GM10847 (cell line): ENCODE results near the gene SERPINB8.

ENCODE experiments used
- POLR2A ChIP-seq: IDR thresholded peaks from 2 replicates; pipeline ENCODE4 v1.6.1; 2011; ENCODE audit not compliant: insufficient read length; ENCODE audit errors: extremely low read depth

Gene SERPINB8

DNA sequence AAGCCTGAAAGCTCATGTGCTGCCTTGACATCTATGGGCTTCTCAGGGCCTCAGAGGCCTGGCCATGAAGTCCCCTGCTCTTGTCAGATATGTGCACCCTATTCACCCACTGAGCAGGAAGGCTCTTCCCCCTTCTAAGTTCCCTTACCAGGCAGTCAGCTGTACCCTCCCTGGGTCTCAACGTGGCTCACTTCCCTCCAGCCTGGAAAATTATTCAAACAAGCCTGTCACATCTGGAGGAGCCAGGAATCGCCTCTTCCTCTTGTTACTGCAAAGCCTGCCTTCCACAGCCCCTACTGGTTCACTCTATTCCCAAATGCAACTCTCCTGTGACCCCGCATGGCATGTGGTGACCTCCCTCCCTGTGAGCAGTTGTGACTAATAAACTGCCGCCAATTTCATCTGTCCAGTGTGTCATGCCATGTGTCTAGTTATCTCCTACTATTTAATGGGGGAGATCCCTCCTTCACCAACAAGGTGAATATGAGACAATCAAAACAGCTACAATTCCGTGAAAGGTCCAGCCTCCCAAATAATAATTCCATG, 8.4 kb upstream of the SERPINB8 start:
- no peak for TF ChIP-seq POLR2A

DNA sequence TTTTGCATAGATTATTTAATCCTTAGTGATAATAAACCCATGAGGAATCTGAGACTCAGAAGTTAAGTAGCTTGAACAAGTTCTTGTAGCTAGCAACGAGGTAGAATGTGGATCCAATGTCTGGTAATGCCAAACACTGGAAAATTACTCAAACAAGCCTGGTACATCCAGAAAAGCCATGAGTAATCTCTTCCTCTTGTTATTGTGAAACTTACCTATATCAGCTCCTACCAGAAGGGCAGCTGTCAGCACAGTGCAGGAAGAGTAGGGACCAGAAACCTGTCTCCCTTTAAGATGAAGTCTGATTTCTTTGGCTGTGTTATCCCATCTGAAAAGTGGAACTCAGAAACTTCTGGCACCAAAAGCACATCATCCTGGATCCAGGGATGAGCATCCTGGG, 7.7 kb upstream of the SERPINB8 start:
- no peak for TF ChIP-seq POLR2A

DNA sequence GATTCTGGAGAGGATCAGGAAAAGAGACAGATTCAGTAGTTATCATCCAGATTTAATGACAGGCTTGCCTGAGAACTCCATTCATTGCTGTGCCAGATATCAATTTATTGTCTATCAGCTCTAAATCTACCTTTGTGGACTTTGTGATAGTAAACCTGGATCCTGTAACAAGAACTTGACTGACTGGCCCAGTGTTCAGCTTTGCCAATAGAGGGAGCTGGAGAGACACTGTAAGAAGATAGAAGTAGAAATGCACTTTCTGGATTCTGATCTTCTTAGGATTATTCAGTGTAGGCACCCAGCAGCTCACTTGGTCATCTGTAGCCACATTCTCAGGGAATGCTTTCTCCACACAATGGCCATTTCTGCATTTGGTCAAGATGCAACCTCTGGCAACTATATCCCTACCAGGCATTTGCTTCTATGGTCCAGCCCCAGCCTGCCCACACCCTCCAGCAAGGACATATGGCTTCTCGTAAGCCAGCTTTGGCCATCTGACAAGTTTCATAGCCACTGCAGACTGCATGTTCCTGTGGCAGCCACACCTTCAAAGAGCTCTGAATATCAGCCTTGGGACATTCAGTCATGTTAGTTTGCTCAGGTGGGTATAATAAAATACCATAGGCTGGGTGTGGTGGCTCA, 6.1 kb upstream of the SERPINB8 start:
- TF ChIP-seq POLR2A = no peak

DNA sequence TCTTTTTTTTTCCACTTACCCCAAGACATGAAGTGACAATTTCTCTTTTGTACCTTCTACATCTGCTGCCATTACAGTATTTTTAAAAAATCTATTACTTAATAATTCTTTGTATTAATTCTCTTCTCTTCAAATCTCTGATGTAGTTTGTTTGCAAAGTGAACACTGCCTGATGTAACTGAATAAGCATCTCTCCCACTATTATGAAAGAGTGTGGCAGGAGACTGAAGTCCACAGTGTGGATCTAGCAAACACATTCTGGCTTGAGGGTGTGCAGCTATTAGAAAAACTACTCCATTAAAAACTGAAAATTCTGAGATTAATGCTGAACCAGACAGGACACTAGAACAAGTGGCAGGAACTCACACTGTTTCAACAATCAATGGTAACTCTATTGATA, 5.0 kb upstream of the SERPINB8 start:
- TF ChIP-seq POLR2A = no peak

DNA sequence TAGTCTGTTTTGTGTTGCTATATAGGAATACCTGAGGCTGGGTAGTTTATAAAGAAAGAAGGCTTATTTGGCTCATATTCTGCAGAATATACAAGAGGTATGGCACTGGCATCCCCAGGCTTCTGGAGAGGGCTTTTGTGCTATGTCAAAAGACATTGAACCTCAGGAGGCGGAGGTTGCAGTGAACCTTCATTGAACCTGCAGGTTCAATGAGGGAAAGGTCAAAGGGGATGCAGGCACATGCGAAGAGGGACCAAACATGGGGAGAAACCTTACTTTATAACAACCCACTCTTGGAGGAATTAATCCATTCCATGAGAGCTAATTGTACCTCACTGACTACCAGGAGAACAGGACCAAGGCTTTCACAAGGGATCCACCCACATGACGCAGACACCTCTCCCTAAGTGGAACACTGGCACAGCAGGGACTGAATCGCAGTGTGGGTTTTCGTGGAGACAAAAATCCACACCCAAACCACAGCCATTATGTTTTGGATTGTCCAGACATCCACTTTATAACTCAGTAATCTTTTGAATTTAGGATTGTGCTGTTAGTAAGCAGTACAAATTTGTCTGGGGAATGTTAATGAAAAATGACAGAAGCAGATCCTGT, 4.1 kb upstream of the SERPINB8 start:
- no peak for TF ChIP-seq POLR2A

DNA sequence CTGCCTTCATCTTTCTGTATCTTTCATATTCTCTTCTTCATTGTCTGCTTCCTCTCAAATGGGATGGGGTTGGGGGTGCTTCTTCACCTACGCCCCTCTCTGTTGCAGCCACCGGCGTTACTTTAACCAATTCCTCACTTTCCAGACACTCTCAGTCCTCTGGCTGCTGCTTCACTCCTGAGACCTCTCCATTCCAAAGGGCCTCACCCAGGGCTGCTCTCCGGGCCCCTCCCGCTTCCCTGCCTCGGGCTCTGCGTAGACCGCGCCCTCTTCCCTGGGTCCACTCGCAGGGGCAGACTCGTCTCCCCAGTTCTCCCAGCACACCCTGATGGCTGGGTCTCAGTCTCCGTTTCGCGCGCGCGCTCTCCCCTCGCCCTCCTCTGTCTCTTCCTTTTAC, 926 bp downstream of the SERPINB8 start:
- no peak for TF ChIP-seq POLR2A

DNA sequence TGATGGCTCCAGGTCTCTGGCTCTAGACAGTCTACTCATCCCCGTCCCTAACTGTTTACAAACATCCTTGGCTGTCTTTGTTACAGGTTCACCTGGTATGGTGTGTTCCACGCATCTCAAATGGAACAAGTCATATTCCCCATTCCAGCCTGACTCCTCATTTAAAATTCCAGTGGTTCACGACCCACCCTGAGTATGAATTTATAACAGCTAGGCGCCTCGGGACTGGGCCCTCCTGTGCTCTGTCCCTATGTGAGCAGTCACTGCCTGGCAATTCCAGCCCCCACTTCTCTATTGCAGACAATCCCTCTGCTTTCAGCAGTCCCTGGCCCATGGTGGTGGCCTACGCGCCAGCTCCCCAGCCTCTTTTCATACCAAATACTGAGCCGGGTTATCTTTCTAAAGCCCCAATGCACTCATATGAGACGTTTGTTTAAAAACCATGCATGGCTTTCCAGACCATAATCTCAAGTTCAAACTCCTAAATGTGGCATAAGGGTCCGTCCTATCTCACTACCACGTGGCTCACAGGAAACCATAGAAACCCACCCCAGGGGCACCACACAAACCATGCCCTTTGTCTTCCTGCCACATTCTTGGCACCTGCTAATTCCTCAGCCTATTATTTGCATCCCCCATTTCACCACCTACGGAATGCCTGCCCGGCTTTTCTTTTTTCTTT, 1.6 kb downstream of the SERPINB8 start:
- TF ChIP-seq POLR2A = no peak

DNA sequence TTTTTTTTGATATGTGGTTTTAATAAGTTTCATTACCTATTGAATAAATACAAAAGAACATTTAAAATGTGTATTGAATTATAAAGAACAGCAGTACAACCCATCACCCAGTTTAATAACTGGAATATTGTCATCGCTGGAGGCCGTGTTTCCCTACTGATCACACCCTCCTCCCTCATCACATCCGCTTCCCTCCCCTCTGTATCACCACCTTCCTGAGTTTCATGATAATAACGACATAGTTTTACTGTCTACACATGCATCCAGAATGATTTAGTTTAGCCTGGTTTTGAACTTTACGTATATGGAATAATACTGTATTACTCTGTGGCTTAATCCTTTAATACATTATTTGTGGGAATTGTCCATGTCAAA, 2.1 kb downstream of the SERPINB8 start:
- no peak for TF ChIP-seq POLR2A

DNA sequence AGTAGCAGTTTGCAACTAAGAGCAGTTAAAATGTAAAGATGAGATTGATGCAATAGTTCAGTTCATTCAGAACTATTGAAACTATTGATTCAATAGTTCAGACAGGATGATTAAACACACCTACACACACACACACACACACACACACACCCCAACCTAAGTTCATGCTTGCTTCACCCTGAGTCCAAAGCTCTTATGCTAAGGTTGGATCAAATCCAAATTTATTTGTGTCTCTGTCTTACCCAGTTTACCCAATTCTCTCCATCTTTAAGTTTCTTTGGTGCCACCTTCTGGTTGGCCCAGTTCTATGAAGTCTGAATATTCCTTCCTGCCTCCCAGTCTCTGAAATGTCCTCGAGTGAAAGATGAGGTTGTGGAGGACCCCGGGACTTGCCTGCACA, 5.1 kb downstream of the SERPINB8 start:
- TF ChIP-seq POLR2A = no peak

DNA sequence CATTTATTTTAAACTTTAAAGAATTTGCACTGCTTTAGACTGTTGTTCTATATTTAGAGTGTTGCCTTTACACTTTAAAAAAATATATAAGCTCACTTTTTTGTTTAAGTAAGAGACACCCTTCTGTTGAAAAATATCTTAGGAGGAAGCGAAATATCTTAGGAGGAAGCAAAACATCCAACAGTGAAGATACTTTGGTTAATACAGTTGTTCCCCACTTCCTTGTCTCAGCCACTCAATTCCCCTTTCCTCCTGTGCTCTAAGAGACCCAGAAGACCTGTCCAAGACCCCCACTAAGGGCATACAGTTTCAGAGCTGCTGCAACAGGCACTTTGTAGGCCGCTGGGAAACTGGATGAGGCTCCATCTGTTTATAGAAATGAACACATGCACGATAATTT, 5.7 kb downstream of the SERPINB8 start:
- TF ChIP-seq POLR2A = no peak

DNA sequence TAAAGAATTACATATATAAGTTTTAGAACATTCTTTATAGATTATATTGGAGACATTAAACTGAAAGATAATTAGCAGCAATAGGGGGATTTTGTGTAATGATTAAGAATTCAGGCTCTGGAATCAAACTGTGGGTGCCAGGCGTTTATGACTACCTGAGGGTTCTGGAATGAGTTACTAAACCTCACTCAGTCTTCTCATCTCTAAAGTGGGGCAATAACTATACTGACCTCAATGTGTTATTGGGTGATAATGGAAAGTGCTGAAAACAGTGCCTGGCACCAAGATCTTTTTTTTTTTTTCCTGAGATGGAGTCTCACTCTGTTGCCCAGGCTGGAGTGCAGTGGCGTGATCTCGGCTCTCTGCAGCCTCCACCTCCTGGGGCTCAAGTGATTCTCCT, 7.2 kb downstream of the SERPINB8 start:
- no peak for TF ChIP-seq POLR2A

DNA sequence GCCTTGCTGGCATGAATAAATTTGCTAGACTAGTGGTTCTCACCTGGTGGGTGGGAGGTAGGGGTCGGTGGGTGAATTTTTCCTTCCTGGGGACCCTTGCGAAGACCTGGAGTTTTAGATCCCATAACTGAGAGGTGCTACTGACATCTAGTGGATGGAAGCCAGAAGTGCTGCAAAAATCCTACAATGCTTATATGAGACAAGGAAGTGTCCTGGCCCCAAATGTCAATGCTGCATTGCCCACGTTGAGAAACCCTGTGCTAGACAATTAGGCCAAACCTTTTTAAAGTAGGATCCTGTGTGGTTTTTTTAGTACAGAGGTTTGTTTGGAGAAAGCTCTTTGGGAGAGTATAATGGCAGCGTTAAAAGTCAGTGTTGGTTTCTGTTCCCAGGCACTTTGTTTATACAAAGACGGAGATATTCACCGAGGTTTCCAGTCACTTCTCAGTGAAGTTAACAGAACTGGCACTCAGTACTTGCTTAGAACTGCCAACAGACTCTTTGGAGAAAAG, 9.6 kb downstream of the SERPINB8 start:
- no peak for TF ChIP-seq POLR2A

DNA sequence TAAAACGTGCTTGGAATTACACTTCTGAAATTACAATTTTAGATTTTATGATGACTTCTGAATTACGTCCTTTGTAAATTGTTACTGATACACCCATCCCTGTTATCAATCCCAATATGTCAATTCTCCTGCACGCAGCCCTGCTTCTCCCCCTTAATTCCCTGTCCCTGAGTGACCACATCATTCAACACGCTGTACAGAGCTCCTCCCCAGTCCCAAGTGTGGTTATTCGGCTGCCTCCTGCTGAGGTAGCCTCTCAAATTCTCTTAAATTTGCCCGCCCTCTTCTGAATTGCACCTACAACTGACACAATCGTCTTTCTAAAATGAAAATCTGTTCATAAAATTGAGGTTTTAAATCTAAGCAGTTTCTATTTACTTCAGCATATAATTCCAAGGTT, 10.1 kb downstream of the SERPINB8 start:
- TF ChIP-seq POLR2A = no peak

DNA sequence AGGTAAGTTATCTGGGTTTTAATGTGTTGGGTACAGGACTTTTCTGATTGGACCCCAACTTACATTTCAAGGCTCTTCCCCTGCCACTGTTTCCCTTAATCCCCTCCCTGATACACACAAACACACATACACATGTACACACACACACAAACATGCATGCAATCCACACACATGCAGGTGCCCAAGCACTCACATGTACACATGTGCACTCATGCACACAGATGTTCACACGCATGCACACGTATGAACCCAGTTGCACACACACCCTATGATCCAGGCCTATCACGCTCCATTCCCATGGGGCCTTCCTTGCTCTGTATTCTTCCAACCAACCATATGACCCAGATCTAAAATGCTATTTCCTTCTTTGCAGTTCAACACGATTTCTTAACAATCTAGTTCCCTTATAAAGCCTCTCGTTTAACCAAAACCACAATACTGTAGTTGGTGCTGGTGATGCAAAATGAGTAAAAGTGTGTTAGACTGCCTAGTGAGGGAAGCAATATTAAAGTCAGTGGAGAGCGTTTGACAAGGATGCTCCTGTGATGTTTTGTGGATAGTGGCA, 11.1 kb downstream of the SERPINB8 start:
- no peak for TF ChIP-seq POLR2A

DNA sequence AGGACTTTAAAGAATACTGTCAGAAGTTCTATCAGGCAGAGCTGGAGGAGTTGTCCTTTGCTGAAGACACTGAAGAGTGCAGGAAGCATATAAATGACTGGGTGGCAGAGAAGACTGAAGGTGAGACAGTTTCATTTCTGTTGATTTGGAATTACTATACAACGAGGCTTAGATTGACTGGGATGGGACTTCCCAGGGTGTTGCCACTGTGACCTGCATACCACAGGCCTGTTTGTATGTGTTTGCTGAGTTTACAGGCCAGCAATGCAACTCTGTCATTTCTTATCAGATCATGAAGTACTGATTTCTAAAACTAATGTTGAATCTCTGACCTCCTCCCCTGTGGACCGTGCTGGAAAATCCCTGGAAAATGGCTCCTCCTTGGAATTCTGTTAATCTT, 11.8 kb downstream of the SERPINB8 start:
- no peak for TF ChIP-seq POLR2A

DNA sequence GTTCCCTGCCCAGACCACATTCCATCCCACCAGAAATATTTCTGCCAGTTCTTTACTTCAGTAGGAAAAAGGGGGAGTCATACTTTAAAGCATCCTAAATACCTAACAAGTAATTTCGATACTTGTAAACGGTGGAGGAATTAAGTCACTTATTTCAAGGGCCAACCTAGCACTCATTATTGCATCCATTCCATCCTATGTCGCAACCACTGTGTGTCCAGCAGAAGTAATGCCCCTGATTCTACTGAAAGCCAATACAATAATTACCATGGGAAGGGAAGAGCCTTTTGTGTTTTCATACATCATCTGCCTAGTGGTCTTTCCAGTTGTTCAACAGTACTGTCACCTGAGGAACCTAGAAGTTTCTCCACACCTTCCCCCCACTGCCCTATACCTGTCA, 12.5 kb downstream of the SERPINB8 start:
- TF ChIP-seq POLR2A = no peak
